HG02981 (cell line): ENCODE measurements around the gene TRPM2.
"Not testable (repeated sequence)": the region's sequence is repeated elsewhere in the genome, so short reads cannot be mapped to it uniquely, and the experiment has no call there.

Experiments used
- ATAC-seq: cut with Tn5 transposase; IDR thresholded peaks from one replicate; pipeline ENCODE4 v1.9.1; 2021; ENCODE audit warnings: mild to moderate bottlenecking, moderate library complexity; ENCODE audit not compliant: unreplicated experiment

Gene TRPM2

GRCh38 chr21:44475266-44475845, 121.9 kb downstream of the TRPM2 start:
- ATAC-seq: no peak

- ATAC-seq: no peak
These were observed 123.7 kb downstream of the TRPM2 start for GRCh38 chr21:44477131-44477530.

GRCh38 chr21:44477712-44478111, 124.3 kb downstream of the TRPM2 start:
- no peak for ATAC-seq

DNA sequence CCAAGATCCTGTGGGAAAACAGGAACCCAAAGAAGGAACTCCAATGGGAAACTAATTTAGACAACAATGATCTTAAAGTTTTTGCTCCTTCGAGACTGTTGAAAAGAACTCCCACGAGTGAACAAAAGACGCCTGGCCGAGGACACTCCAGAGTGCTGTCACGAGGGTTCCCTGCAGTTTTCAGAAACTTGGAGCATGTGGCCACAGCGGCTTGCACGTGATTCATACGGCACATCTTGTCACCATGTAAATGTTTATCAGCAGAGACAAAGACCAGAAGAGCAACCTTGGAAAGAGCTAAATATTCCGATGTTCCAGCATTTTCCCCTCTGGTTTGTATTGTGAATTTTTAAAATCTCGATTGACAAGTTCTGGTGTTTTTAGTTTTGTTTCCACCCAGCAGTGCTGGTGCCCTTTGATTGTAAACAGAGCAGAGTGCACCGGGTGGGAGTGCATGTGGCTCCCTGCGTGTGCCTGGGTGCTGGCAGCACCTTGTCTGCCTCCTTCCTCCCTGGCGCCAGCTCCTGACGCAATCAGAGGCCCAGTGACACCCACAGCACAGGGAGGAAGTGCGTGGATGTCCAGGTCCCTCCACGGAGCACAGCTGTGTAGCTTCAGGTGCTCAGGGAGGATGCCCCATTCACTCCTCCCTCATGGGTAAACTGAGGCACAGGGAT, 124.8 kb downstream of the TRPM2 start:
- ATAC-seq: no peak

- ATAC-seq: no peak
These were observed 125.4 kb downstream of the TRPM2 start for GRCh38 chr21:44478801-44479167.

DNA sequence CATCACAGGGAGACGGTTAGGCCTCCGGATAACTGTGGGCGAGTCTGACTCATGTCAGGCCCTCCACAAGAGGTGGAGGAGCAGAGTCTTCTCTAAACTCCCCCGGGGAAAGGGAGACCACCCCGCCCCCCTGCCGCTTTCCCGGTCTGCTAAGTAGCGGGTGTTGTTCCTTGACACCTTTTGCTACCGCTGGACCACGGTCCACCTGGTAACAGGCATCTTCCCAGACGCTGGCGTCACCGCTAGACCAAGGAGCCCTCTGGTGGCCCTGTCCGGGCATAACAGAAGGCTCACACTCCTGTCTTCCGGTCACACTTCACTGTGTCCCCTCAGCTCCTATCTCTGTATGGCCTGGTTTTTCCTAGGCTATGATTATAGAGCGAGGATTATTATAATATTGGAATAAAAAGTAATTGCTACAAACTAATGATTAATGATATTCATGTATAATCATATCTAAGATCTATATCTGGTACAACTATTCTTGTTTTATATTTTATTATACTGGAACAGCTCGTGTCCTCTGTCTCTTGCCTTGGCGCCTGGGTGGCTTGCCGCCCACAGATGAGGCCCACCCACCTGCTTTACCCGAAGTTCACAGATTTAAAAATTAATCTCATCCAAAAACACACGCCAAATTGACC, 126.3 kb downstream of the TRPM2 start:
- not testable (repeated sequence) for ATAC-seq

DNA sequence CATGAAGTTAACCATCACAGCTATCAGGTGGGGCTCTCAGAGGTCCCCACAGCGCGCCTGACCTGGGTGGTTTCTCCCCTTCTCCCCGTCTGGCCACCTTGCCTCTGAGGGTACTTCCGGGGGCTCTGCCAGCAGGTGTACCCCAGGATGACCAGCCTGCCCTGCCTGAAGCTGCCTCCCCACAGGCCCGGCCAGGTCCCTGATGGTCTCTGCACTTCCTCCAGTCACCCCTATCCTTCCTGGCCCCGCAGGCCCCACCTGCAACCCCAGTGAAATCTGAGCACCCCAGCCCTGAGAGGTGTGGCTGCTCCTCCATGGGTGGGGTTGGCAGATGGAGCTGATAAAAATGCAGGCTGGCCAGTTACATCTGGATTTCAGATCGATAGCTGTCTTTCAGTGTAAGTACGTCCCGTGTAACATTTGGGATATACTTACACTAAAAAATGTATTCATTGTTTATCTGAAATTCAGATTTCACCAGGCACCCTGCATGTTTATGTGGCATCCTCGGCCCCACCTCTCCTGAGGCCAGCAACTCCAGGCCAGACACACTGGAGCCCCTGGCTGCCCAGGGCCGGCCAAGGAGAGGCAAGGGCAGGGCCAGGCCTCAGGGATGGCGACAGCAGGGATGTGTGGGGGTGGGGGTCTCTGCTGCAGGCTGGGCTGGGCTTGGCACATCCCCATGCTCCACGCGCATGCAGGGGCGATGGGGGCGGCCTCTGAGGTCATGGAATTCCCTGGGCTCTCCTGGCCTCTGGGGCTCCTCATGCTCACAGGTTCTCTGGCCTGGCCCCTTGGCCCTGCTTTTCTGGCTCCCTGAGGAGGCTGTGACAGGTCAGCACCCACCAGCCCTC, 127.0 kb downstream of the TRPM2 start:
- no peak for ATAC-seq

- ATAC-seq: no peak
These were observed 129.3 kb downstream of the TRPM2 start for GRCh38 chr21:44482581-44483287.

DNA sequence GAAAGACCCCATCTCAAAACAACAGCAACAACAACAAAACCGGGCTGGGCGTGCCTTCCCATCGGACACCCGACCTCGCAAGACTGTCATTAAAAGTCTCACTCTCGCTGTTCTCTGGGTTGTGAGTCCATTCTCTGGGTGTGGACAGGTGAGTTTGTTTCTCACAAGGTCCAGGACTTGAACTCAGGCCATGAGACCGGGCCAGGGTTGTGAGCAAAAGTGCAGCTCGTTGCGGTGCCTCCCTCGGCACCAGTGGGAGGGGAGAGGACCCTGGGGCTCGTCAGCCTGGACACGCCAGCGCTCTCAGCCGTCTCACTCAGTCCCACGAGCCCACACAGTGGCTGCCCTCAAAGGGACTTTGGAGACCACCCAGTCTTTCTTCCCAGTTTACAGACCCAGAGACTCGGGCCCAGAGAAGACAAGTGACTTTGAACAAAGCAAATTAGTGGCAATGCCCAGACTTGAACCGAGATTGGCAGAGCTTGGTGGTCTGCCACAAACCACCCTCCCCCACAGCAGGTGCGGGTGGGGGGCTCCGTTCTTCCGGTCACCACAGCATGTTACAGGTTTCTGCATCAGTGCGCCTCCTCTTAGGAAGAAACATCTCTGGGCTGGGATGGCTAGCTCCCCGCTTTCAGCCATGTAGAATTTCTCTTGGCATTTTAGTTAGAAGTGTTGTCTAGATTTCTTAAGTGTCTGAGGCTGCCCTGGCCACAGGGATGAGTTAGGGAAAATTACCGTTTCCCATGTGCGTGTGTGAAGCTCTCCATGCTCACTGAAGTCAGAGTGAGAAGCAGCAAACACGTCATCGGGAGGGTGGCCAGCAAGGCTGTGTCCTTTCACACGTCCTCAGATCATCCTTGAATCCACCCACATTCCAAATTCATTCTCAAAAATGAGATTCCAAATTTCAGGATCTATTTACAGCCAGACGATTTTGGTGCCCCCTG, 130.1 kb downstream of the TRPM2 start:
- ATAC-seq: no peak

DNA sequence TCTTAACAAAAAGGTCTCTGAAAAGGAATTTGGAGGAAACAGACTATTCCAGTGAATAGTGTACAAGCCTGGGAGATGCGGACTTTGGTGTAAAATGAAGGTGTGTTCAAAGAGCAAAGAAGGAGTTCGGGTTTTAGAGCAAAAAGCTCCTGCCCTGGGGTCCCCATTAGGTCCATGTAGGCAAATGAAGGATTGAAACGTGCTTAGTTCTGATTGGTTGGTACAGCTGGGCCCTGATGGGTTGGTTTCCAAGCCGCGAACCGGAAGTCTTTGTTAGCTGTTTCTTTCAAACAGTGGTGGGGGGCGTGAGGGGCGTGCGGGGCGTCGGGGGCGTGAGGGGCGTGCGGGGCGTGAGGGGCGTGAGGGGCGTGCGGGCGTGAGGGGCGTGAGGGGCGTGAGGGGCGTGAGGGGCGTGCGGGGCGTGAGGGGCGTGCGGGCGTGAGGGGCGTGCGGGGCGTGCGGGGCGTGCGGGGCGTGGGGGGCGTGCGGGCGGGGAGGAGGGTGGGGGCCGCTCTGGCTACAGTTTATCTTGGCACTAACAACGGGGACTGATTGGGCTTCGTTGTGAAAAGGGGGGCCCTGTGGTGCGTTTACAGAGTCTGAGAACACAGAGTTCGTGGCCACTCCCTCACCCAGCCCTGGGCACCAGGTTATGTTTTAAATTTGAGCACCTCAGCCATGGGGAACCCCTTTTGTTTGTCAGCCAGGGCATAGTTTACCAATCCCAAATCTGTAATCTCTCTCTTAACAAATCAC, 131.3 kb downstream of the TRPM2 start:
- no peak for ATAC-seq

- no peak for ATAC-seq
These were observed 131.9 kb downstream of the TRPM2 start for GRCh38 chr21:44485254-44485793.

- ATAC-seq: no peak
These were observed 132.4 kb downstream of the TRPM2 start for GRCh38 chr21:44485796-44486195.

- ATAC-seq: no peak
These were observed 132.9 kb downstream of the TRPM2 start for GRCh38 chr21:44486302-44486701.

- ATAC-seq: no peak
These were observed 134.4 kb downstream of the TRPM2 start for GRCh38 chr21:44487831-44488230.

DNA sequence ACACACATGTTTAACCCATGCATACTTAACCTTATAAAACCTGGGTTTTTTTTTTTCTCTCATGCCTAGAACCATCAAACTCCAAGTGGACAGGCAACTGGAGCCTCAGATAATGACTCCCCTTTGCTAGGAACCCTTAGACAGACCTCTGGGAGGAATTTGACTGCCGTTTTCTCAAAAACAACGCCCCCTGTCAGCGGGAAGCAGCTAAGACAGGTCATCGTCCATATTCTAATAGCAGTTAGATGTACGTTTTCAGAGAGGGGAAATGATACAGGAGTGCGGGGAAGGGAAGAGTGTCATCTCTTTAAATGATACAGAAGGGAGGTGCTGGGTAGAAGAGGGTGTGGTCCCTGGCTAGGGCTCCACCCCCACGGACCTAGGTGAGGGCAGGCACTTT, 136.5 kb downstream of the TRPM2 start:
- ATAC-seq: no peak

DNA sequence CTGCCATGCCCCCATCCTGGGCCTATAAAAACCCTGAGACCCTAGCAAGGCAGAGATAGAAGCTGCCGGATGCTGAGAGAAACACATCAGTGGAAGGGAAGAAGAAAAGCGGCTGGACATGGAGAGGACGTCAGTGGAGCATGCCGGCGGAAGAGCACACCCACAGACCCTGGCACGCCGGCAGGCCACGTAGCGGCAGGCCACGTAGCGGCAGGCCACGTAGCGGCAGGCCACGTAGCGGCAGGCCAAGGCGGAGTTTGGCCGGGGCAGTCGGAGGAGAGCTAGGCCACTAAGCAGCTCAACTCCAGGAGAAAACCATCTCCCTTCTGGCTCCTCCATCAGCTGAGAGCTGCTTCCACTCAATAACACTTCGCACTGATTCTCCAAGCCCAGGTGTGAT, 137.0 kb downstream of the TRPM2 start:
- no peak for ATAC-seq

- no peak for ATAC-seq
These were observed 137.4 kb downstream of the TRPM2 start for GRCh38 chr21:44490816-44491215.
